ENCODE data around the gene RALGAPA2.

Gene RALGAPA2

GRCh38 chr20:20371083-20371482, 341.4 kb downstream of the RALGAPA2 start:
- no peak overlapping the region for H3K4me3 ChIP-seq (ENCODE audit: extremely low read depth, insufficient read depth, low read length, poor library complexity, severe bottlenecking)

GRCh38 chr20:20370094-20370575, 342.3 kb downstream of the RALGAPA2 start:
- no peaks in the 10 kb centered on the region for H3K9me3 ChIP-seq (ENCODE audit: control insufficient read depth, low read length)
- H3K4me1 ChIP-seq (ENCODE audit: control insufficient read depth, insufficient read depth, low read length, poor library complexity, severe bottlenecking) = peaks cover 5% of the 10 kb centered on the region
- 0% methylated on average over 1 of the region's 10 CpGs for WGBS, 2 experiments (ENCODE audit: insufficient coverage in 2 of 2)
- no peak overlapping the region for H3K27ac ChIP-seq (ENCODE audit: low read depth, low read length, severe bottlenecking)
- no peaks in the 10 kb centered on the region for H3K36me3 ChIP-seq (ENCODE audit: control insufficient read depth, insufficient read depth, low read length)
- H3K4me3 ChIP-seq (ENCODE audit: extremely low read depth, insufficient read depth, low read length, poor library complexity, severe bottlenecking) = no peak overlapping the region

More at GRCh38 chr20:20371083-20371482, 341.4 kb downstream of the RALGAPA2 start:
- Histone ChIP-seq H3K27ac (ENCODE audit: low read depth, low read length, severe bottlenecking) (no peak overlapping the region), H3K36me3 (ENCODE audit: control insufficient read depth, insufficient read depth, low read length) (no peaks in the 10 kb centered on the region), H3K9me3 (ENCODE audit: control insufficient read depth, low read length) (no peaks in the 10 kb centered on the region), H3K4me1 (ENCODE audit: control insufficient read depth, insufficient read depth, low read length, poor library complexity, severe bottlenecking) (peaks cover 5% of the 10 kb centered on the region)
- WGBS, 2 experiments (ENCODE audit: insufficient coverage in 2 of 2) = 7 to 8% methylated on average over 3 to 7 of the region's 7 CpGs

- H3K9me3 ChIP-seq (ENCODE audit: control insufficient read depth, low read length) = no peaks in the 10 kb centered on the region
- 1 to 2% methylated on average over 66 to 85 of the region's 86 CpGs for WGBS, 2 experiments (ENCODE audit: insufficient coverage in 2 of 2)
- H3K36me3 ChIP-seq (ENCODE audit: control insufficient read depth, insufficient read depth, low read length) = no peaks in the 10 kb centered on the region
- peaks cover 5% of the 10 kb centered on the region for H3K4me1 ChIP-seq (ENCODE audit: control insufficient read depth, insufficient read depth, low read length, poor library complexity, severe bottlenecking)
- no peak overlapping the region for H3K4me3 ChIP-seq (ENCODE audit: extremely low read depth, insufficient read depth, low read length, poor library complexity, severe bottlenecking)
- H3K27ac ChIP-seq (ENCODE audit: low read depth, low read length, severe bottlenecking) = no peak overlapping the region
Measured at GRCh38 chr20:20369250-20370093, 343.0 kb downstream of the RALGAPA2 start.

- H3K27ac ChIP-seq (ENCODE audit: low read depth, low read length, severe bottlenecking) = no peak overlapping the region
- peaks cover 5% of the 10 kb centered on the region for H3K4me1 ChIP-seq (ENCODE audit: control insufficient read depth, insufficient read depth, low read length, poor library complexity, severe bottlenecking)
- 0 to 1% methylated on average over 97 to 116 of the region's 130 CpGs for WGBS, 2 experiments (ENCODE audit: insufficient coverage in 2 of 2)
- no peaks in the 10 kb centered on the region for H3K36me3 ChIP-seq (ENCODE audit: control insufficient read depth, insufficient read depth, low read length)
- H3K4me3 ChIP-seq (ENCODE audit: extremely low read depth, insufficient read depth, low read length, poor library complexity, severe bottlenecking) = no peak overlapping the region
- no peaks in the 10 kb centered on the region for H3K9me3 ChIP-seq (ENCODE audit: control insufficient read depth, low read length)
Measured at GRCh38 chr20:20368418-20369249, 343.8 kb downstream of the RALGAPA2 start.

- 0 to 1% methylated on average over 63 to 68 of the region's 108 CpGs for WGBS, 2 experiments (ENCODE audit: insufficient coverage in 2 of 2)
- H3K4me1 ChIP-seq (ENCODE audit: control insufficient read depth, insufficient read depth, low read length, poor library complexity, severe bottlenecking) = peaks cover 5% of the 10 kb centered on the region
- no peaks in the 10 kb centered on the region for H3K9me3 ChIP-seq (ENCODE audit: control insufficient read depth, low read length)
- no peaks in the 10 kb centered on the region for H3K36me3 ChIP-seq (ENCODE audit: control insufficient read depth, insufficient read depth, low read length)
- no peak within 1 kb of the TSS for H3K4me3 ChIP-seq (ENCODE audit: extremely low read depth, insufficient read depth, low read length, poor library complexity, severe bottlenecking)
- no peak within 1 kb of the TSS for H3K27ac ChIP-seq (ENCODE audit: low read depth, low read length, severe bottlenecking)
Measured at GRCh38 chr20:20367575-20368417, 344.6 kb downstream of the RALGAPA2 start, which contains the start of gene INSM1. Gene INSM1, plus strand, starts transcription at chr20:20368104. Its CDS starts 164 bp downstream, at chr20:20368268.

GRCh38 chr20:20366876-20367574, 345.4 kb downstream of the RALGAPA2 start:
- no peak overlapping the region for H3K27ac ChIP-seq (ENCODE audit: low read depth, low read length, severe bottlenecking)
- peaks cover 5% of the 10 kb centered on the region for H3K4me1 ChIP-seq (ENCODE audit: control insufficient read depth, insufficient read depth, low read length, poor library complexity, severe bottlenecking)
- H3K36me3 ChIP-seq (ENCODE audit: control insufficient read depth, insufficient read depth, low read length) = no peaks in the 10 kb centered on the region
- 1 to 2% methylated on average over 54 to 57 of the region's 63 CpGs for WGBS, 2 experiments (ENCODE audit: insufficient coverage in 2 of 2)
- H3K4me3 ChIP-seq (ENCODE audit: extremely low read depth, insufficient read depth, low read length, poor library complexity, severe bottlenecking) = no peak overlapping the region
- H3K9me3 ChIP-seq (ENCODE audit: control insufficient read depth, low read length) = no peaks in the 10 kb centered on the region

- no peak overlapping the region for H3K27ac ChIP-seq (ENCODE audit: low read depth, low read length, severe bottlenecking)
- no peaks in the 10 kb centered on the region for H3K9me3 ChIP-seq (ENCODE audit: control insufficient read depth, low read length)
- no peak overlapping the region for H3K4me3 ChIP-seq (ENCODE audit: extremely low read depth, insufficient read depth, low read length, poor library complexity, severe bottlenecking)
- H3K4me1 ChIP-seq (ENCODE audit: control insufficient read depth, insufficient read depth, low read length, poor library complexity, severe bottlenecking) = peaks cover 5% of the 10 kb centered on the region
- WGBS, 2 experiments (ENCODE audit: insufficient coverage in 2 of 2) = 0% methylated on average over 7 to 9 of the region's 19 CpGs
- H3K36me3 ChIP-seq (ENCODE audit: control insufficient read depth, insufficient read depth, low read length) = no peaks in the 10 kb centered on the region
Measured at GRCh38 chr20:20366551-20366875, 345.9 kb downstream of the RALGAPA2 start.

- Histone ChIP-seq H3K36me3 (ENCODE audit: control insufficient read depth, insufficient read depth, low read length) (no peaks in the 10 kb centered on the region), H3K4me1 (ENCODE audit: control insufficient read depth, insufficient read depth, low read length, poor library complexity, severe bottlenecking) (peaks cover 5% of the 10 kb centered on the region), H3K4me3 (ENCODE audit: extremely low read depth, insufficient read depth, low read length, poor library complexity, severe bottlenecking) (no peak overlapping the region), H3K27ac (ENCODE audit: low read depth, low read length, severe bottlenecking) (no peak overlapping the region), H3K9me3 (ENCODE audit: control insufficient read depth, low read length) (no peaks in the 10 kb centered on the region)
- WGBS, 2 experiments (ENCODE audit: insufficient coverage in 2 of 2) = 1 to 5% methylated on average over 9 to 11 of the region's 18 CpGs
Measured at GRCh38 chr20:20365480-20366161, 346.8 kb downstream of the RALGAPA2 start.

GRCh38 chr20:20364593-20365479, 347.6 kb downstream of the RALGAPA2 start:
- Histone ChIP-seq H3K4me1 (ENCODE audit: control insufficient read depth, insufficient read depth, low read length, poor library complexity, severe bottlenecking) (peaks cover 5% of the 10 kb centered on the region), H3K4me3 (ENCODE audit: extremely low read depth, insufficient read depth, low read length, poor library complexity, severe bottlenecking) (no peak overlapping the region), H3K9me3 (ENCODE audit: control insufficient read depth, low read length) (no peaks in the 10 kb centered on the region), H3K36me3 (ENCODE audit: control insufficient read depth, insufficient read depth, low read length) (no peaks in the 10 kb centered on the region), H3K27ac (ENCODE audit: low read depth, low read length, severe bottlenecking) (no peak overlapping the region)
- 2% methylated on average over 63 to 64 of the region's 70 CpGs for whole genome bisulfite sequencing, 2 experiments (ENCODE audit: insufficient coverage in 2 of 2)

Measured in mesodermal cell (in vitro differentiated cells).